Right kidney (tissue), 1 donor: ENCODE measurements around the gene DCDC1.

Experiments used
- DNase-seq: peaks from one replicate; pipeline ENCODE4 v3.0.0-alpha.2; 2016

The DCDC1 gene

GRCh38 chr11:30908272-30908671, 461.3 kb downstream of the DCDC1 start:
- DNase-seq, result no peak

- no peak for DNase-seq
Observed at GRCh38 chr11:30902929-30903328, 466.6 kb downstream of the DCDC1 start.

- DNase-seq, result no peak
Observed at GRCh38 chr11:30895046-30895445, 474.5 kb downstream of the DCDC1 start.

GRCh38 chr11:30893318-30893717, 476.2 kb downstream of the DCDC1 start:
- no peak for DNase-seq

- no peak for DNase-seq
Observed at GRCh38 chr11:30889143-30889794, 480.3 kb downstream of the DCDC1 start.

- DNase-seq, result no peak
Observed at GRCh38 chr11:30879322-30880005, 490.1 kb downstream of the DCDC1 start.

GRCh38 chr11:30878400-30878799, 491.1 kb downstream of the DCDC1 start:
- no peak for DNase-seq

GRCh38 chr11:30876663-30877396, 492.7 kb downstream of the DCDC1 start:
- no peak for DNase-seq

GRCh38 chr11:30876228-30876627, 493.3 kb downstream of the DCDC1 start:
- no peak for DNase-seq

- DNase-seq, result no peak
Observed at GRCh38 chr11:30875806-30876205, 493.7 kb downstream of the DCDC1 start.

- DNase-seq, result no peak
Observed at GRCh38 chr11:30873924-30874610, 495.5 kb downstream of the DCDC1 start.

GRCh38 chr11:30868626-30869081, 500.9 kb downstream of the DCDC1 start:
- no peak for DNase-seq

- no peak for DNase-seq
Observed at GRCh38 chr11:30863209-30863608, 506.3 kb downstream of the DCDC1 start.

GRCh38 chr11:30861531-30861930, 508.0 kb downstream of the DCDC1 start:
- DNase-seq, result no peak

- no peak for DNase-seq
Observed at GRCh38 chr11:30861064-30861463, 508.5 kb downstream of the DCDC1 start.

- no peak for DNase-seq
Observed at GRCh38 chr11:30860146-30860545, 509.4 kb downstream of the DCDC1 start.

- DNase-seq, result no peak
Observed at GRCh38 chr11:30859669-30860068, 509.9 kb downstream of the DCDC1 start.

- no peak for DNase-seq
Observed at GRCh38 chr11:30855383-30856006, 514.0 kb downstream of the DCDC1 start.

- DNase-seq, result no peak
Observed at GRCh38 chr11:30853439-30853838, 516.1 kb downstream of the DCDC1 start.

GRCh38 chr11:30852645-30853044, 516.9 kb downstream of the DCDC1 start:
- no peak for DNase-seq

GRCh38 chr11:30852091-30852490, 517.4 kb downstream of the DCDC1 start:
- no peak for DNase-seq

GRCh38 chr11:30837252-30837651, 532.3 kb downstream of the DCDC1 start:
- DNase-seq, result no peak
